Activated CD4-positive, CD25-positive, alpha-beta regulatory T cell treated with anti-CD3 and anti-CD28 coated beads, Interleukin-2, amount 50 U/mL, for 16 hours (primary cell): Measurements from ENCODE around the gene ACP4.

Experiments used
- DNase-seq: peaks from one replicate; pipeline ENCODE4 v3.0.0-alpha.2; 2020; ENCODE audit warnings: low read depth, low spot score

The ACP4 gene

GRCh38 chr19:50843701-50844221 is 53.5 kb downstream of the ACP4 start:
- DNase-seq, result no peak

DNA sequence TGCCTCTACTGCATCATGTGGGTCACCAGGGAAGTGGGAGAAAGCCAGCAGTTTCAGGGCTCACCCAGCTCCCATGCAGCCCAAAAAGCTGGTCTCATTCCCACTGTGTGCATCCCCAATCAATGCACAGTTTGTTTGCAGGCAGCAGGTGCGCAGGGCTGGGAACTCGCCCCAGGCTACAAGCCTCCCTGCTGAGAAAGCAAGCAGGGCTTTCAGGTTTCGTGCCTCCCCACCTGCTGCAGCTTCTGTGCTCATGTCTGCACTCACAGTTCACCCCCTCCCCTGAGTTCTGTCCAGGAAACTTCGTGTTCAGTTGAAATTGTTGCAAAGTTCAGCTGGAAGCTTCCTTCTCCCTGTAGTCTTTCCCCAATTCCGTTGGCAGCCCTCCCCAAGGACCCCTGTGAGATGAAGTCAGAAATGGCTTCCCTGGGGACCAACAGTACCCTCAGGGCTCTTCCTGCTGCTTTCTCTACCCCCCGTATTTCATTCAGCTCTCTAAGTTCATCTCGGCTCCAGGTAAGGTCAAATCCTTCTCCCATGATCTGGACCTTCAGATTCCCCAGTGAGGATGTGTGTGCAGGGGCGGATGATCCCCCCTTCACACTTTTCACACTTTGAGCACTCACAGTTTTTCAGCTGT is 54.2 kb downstream of the ACP4 start:
- no peak for DNase-seq
